Keratinocyte (primary cell): ENCODE measurements around the gene ATP1A2. TPM values are rescaled to one million over a fixed set of nuclear protein-coding genes. Genes with fewer than 3 reads are reported as not detected.

ENCODE experiments used
- DNase-seq: peaks from one replicate; pipeline ENCODE4 v3.0.0-alpha.2; 2011; ENCODE audit warnings: low read depth, missing footprints, low spot score
- FAIRE-seq: peaks from 2 replicates; lab custom pipeline; 2011; peaks lifted over from hg19 to GRCh38; lab: Jason Lieb, UNC
- H2AFZ ChIP-seq: 2 replicates; pipeline ENCODE4 v1.6.0; 2012; ENCODE audit warnings: low read length, control low read depth, inconsistent platforms; ENCODE audit not compliant: control insufficient read depth
- H3K27ac ChIP-seq: 2 replicates; pipeline ENCODE4 v1.5.1; 2011; ENCODE audit warnings: low read length; ENCODE audit not compliant: control insufficient read depth, insufficient read depth
- H3K27me3 ChIP-seq: 3 replicates; pipeline ENCODE4 v1.6.0; 2011; ENCODE audit warnings: low read length; ENCODE audit not compliant: control insufficient read depth, insufficient read depth; ENCODE audit errors: extremely low read depth
- H3K36me3 ChIP-seq, 2 experiments: 2 replicates in 1 of 2; 3 replicates in 1 of 2; pipeline ENCODE4 v1.5.1; 2011; ENCODE audit warnings: low read length in 2 of 2, mild to moderate bottlenecking in 1 of 2; ENCODE audit not compliant: control insufficient read depth in 2 of 2, insufficient read depth in 2 of 2; ENCODE audit errors: extremely low read depth in 1 of 2
- H3K4me1 ChIP-seq: 3 replicates; pipeline ENCODE4 v1.5.1; 2011; ENCODE audit warnings: low read length; ENCODE audit not compliant: control insufficient read depth, insufficient read depth; ENCODE audit errors: extremely low read depth
- H3K4me2 ChIP-seq: 3 replicates; pipeline ENCODE4 v1.6.0; 2011; ENCODE audit warnings: low read depth, low read length; ENCODE audit not compliant: control insufficient read depth, insufficient read depth; ENCODE audit errors: extremely low read depth
- H3K4me3 ChIP-seq, 3 experiments: fragments of 200-600 bp in 1 of 3; sonication (generic) in 1 of 3; 2 replicates in 2 of 3; 3 replicates in 1 of 3; pipeline ENCODE4 v1.5.1; 2011 to 2016; ENCODE audit warnings: low read length in 3 of 3, mild to moderate bottlenecking in 3 of 3, control low read depth in 2 of 3, inconsistent platforms in 1 of 3, low read depth in 1 of 3, mixed read lengths in 1 of 3, mixed run types in 1 of 3, moderate library complexity in 1 of 3; ENCODE audit not compliant: control insufficient read depth in 2 of 3, insufficient read depth in 2 of 3; ENCODE audit errors: extremely low read depth in 1 of 3
- H3K79me2 ChIP-seq: 2 replicates; pipeline ENCODE4 v1.6.0; 2012; ENCODE audit warnings: low read length; ENCODE audit not compliant: control insufficient read depth, insufficient read depth
- H3K9ac ChIP-seq: 3 replicates; pipeline ENCODE4 v1.6.0; 2011; ENCODE audit warnings: low read length; ENCODE audit not compliant: control insufficient read depth, insufficient read depth; ENCODE audit errors: extremely low read depth
- H3K9me1 ChIP-seq: 3 replicates; pipeline ENCODE4 v1.6.0; 2011; ENCODE audit warnings: low read length; ENCODE audit not compliant: control insufficient read depth, insufficient read depth; ENCODE audit errors: extremely low read depth
- H3K9me3 ChIP-seq: 2 replicates; pipeline ENCODE4 v1.5.1; 2012; ENCODE audit warnings: low read depth, low read length; ENCODE audit not compliant: control insufficient read depth
- H4K20me1 ChIP-seq: 3 replicates; pipeline ENCODE4 v1.6.0; 2011; ENCODE audit warnings: low read length; ENCODE audit not compliant: control insufficient read depth, insufficient read depth; ENCODE audit errors: extremely low read depth
- CTCF ChIP-seq, 3 experiments: IDR thresholded peaks in 1 of 3; conservative IDR thresholded peaks in 1 of 3; optimal IDR thresholded peaks in 1 of 3; 2 replicates in 2 of 3; 3 replicates in 1 of 3; pipeline versions ENCODE3 to v1.5.1; 2011; ENCODE audit warnings: low read length in 3 of 3, mild to moderate bottlenecking in 3 of 3, moderate library complexity in 2 of 3, control low read depth in 1 of 3, inconsistent platforms in 1 of 3; ENCODE audit not compliant: insufficient read depth in 2 of 3; ENCODE audit errors: extremely low read depth in 1 of 3
- EZH2 ChIP-seq: IDR thresholded peaks from one replicate; pipeline ENCODE4 v1.6.1; 2012; ENCODE audit warnings: inconsistent platforms, mild to moderate bottlenecking, low read length, moderate library complexity
- dilution Hi-C: fragments of 300-500 bp; cut with MboI; formaldehyde crosslinking; loops from one replicate; pipeline ENCODE4 v1.7.0; 2020; ENCODE audit warnings: low sequenced_read_pairs; ENCODE audit not compliant: extremely low pct_ligation_motif_present
- polyA plus RNA-seq, 5 experiments: library from polyadenylated mRNA; depleted of rRNA in 3 of 5; stranded (reverse) in 3 of 5; stranded (forward) in 1 of 5; unstranded in 1 of 5; fragments of >200 nt; gene quantifications; 1 replicate in 1 of 5; 2 replicates in 3 of 5; 3 replicates in 1 of 5; pipeline versions ENCODE4 v1.2.1 to v1.2.3, GENCODE V29; 2011 to 2012; ENCODE audit warnings: missing spikeins in 2 of 5, low read depth in 1 of 5, low replicate concordance in 1 of 5

The ATP1A2 gene
- polyA plus RNA-seq, 1 donor (not counting 4 experiments of a cell fraction or from before 2014, with no cell fraction given) = not detected

- no peak overlapping the region for H3K9ac ChIP-seq
- no peak overlapping the region for H3K4me3 ChIP-seq
- H3K27ac ChIP-seq = no peak overlapping the region
- dilution Hi-C loops = no loop called here
- no peaks in the 10 kb centered on the region for H3K9me1 ChIP-seq
- peaks cover 8% of the 10 kb centered on the region for H3K4me1 ChIP-seq
- no peaks in the 10 kb centered on the region for H3K9me3 ChIP-seq
- peaks cover 5% of the 10 kb centered on the region for H3K27me3 ChIP-seq
- no peak for DNase-seq
- H3K4me2 ChIP-seq = no peak overlapping the region
- no peaks in the 10 kb centered on the region for H4K20me1 ChIP-seq
- no peak overlapping the region for H2AFZ ChIP-seq
- no peak for FAIRE-seq
- no peaks in the 10 kb centered on the region for H3K79me2 ChIP-seq
- TF ChIP-seq EZH2 = no peak
- H3K36me3 ChIP-seq = no peaks in the 10 kb centered on the region
Observed at GRCh38 chr1:160167580-160167979, 52.0 kb downstream of the ATP1A2 start.

- FAIRE-seq (no peak), DNase-seq (no peak)
- no peak for TF ChIP-seq EZH2
- TF ChIP-seq CTCF (optimal IDR thresholded peaks at IDR 0.05 in 1 of 3, IDR thresholded peaks at IDR 0.05 in 1 of 3, conservative IDR thresholded peaks at IDR 0.05 in 1 of 3; ENCODE audit: extremely low read depth in 1 of 3, insufficient read depth in 2 of 3, low read length in 3 of 3) = peak in 1 of 3 experiments; percentile 7
- dilution Hi-C loops = no loop called here
- no peak overlapping the region for H3K4me3 ChIP-seq
- no peak overlapping the region for H3K4me2 ChIP-seq
- H3K36me3 ChIP-seq = no peaks in the 10 kb centered on the region
- H3K27ac ChIP-seq = no peak overlapping the region
- H4K20me1 ChIP-seq = no peaks in the 10 kb centered on the region
- no peaks in the 10 kb centered on the region for H3K9me1 ChIP-seq
- H2AFZ ChIP-seq = no peak overlapping the region
- H3K79me2 ChIP-seq = no peaks in the 10 kb centered on the region
- peaks cover 8% of the 10 kb centered on the region for H3K4me1 ChIP-seq
- no peak overlapping the region for H3K9ac ChIP-seq
- H3K27me3 ChIP-seq = peaks cover 5% of the 10 kb centered on the region
- no peaks in the 10 kb centered on the region for H3K9me3 ChIP-seq
Observed at GRCh38 chr1:160168016-160168415, 52.5 kb downstream of the ATP1A2 start.
